Smooth muscle cell (in vitro differentiated cells): ENCODE data around the gene MBTD1. TPM values are rescaled to one million over a fixed set of nuclear protein-coding genes. Genes with fewer than 3 reads are reported as not detected.
"Not testable (repeated sequence)": the region's sequence is repeated elsewhere in the genome, so short reads cannot be mapped to it uniquely, and the experiment has no call there.

Experiments
- DNase-seq: peaks from one replicate; lab custom pipeline; 2025; ENCODE audit not compliant: unreplicated experiment; lab: John Stamatoyannopoulos, UW
- H2AFZ ChIP-seq: fragments of 200-600 bp; sonication (generic); 2 replicates; pipeline ENCODE4 v1.6.0; 2016; ENCODE audit warnings: antibody characterized with exemption, low read depth, mild to moderate bottlenecking
- H3F3A ChIP-seq: fragments of 200-600 bp; sonication (generic); 2 replicates; pipeline ENCODE4 v1.6.0; 2017; ENCODE audit warnings: antibody characterized with exemption, low read depth
- H3K27ac ChIP-seq: fragments of 200-600 bp; sonication (generic); 2 replicates; pipeline ENCODE4 v1.5.1; 2016; ENCODE audit warnings: low read depth, mild to moderate bottlenecking
- H3K27me3 ChIP-seq: fragments of 200-600 bp; sonication (generic); 2 replicates; pipeline ENCODE4 v1.6.1; 2016; ENCODE audit warnings: low read depth, mild to moderate bottlenecking
- H3K36me3 ChIP-seq: fragments of 200-600 bp; sonication (generic); 2 replicates; pipeline ENCODE4 v1.5.1; 2016; ENCODE audit warnings: low read depth
- H3K4me1 ChIP-seq: fragments of 200-600 bp; sonication (generic); 2 replicates; pipeline ENCODE4 v1.5.1; 2016; ENCODE audit warnings: low read depth
- H3K4me2 ChIP-seq: fragments of 200-600 bp; sonication (generic); 2 replicates; pipeline ENCODE4 v1.6.0; 2016; ENCODE audit warnings: mild to moderate bottlenecking
- H3K4me3 ChIP-seq: fragments of 200-600 bp; sonication (generic); 2 replicates; pipeline ENCODE4 v1.5.1; 2016; ENCODE audit warnings: mild to moderate bottlenecking
- H3K79me2 ChIP-seq: fragments of 200-600 bp; sonication (generic); 2 replicates; pipeline ENCODE4 v1.6.0; 2016; ENCODE audit warnings: low read depth, mild to moderate bottlenecking
- H3K9ac ChIP-seq: fragments of 200-600 bp; sonication (generic); 2 replicates; pipeline ENCODE4 v1.6.0; 2016; ENCODE audit warnings: low read depth
- H3K9me3 ChIP-seq: fragments of 200-600 bp; sonication (generic); replicated peaks from 2 replicates; pipeline ENCODE4 v1.5.1; 2016; ENCODE audit warnings: low read depth
- H4K20me1 ChIP-seq: fragments of 200-600 bp; sonication (generic); 2 replicates; pipeline ENCODE4 v1.6.0; 2016; ENCODE audit warnings: low read depth
- CTCF ChIP-seq: fragments of 200-600 bp; sonication (generic); IDR thresholded peaks from 2 replicates; pipeline ENCODE4 v1.5.1; 2017; ENCODE audit warnings: borderline replicate concordance, mild to moderate bottlenecking, antibody characterized with exemption; ENCODE audit not compliant: insufficient read depth, poor library complexity, severe bottlenecking
- WGBS: methylation state at CpG from one replicate; pipeline ENCODE4 v1.1.7; 2016; ENCODE audit warnings: low lambda C conversion rate; 5-methylcytosine and 5-hydroxymethylcytosine counted together
- polyA plus RNA-seq: library from polyadenylated mRNA; unstranded; fragments of >200 nt; fragmentation: Nextera tagmentation; extraction: Ambion mirVana; gene quantifications from 2 replicates; pipeline ENCODE4 v1.2.1, GENCODE V29; 2016
- total RNA-seq: library from RNA; depleted of rRNA; stranded (reverse); fragments of >200 nt; gene quantifications from 2 replicates; pipeline ENCODE4 v1.2.3, GENCODE V29; 2014

The MBTD1 gene
- total and polyA plus RNA-seq, 2 experiments from 2014 or later, result 1.3 to 11.3 TPM

GRCh38 chr17:51180486-51180885 lies 79.4 kb downstream of the MBTD1 start:
- H3K27ac ChIP-seq, result no peak overlapping the region
- TF ChIP-seq CTCF, result no peak
- no peaks in the 10 kb centered on the region for H3K27me3 ChIP-seq
- no peaks in the 10 kb centered on the region for H3K9me3 ChIP-seq
- no peaks in the 10 kb centered on the region for H3F3A ChIP-seq
- no peaks in the 10 kb centered on the region for H3K4me1 ChIP-seq
- DNase-seq, result no peak
- no peak overlapping the region for H3K4me2 ChIP-seq
- H3K4me3 ChIP-seq, result no peak overlapping the region
- no peaks in the 10 kb centered on the region for H3K79me2 ChIP-seq
- WGBS, result 89% methylated on average over 5 of the region's 5 CpGs
- no peaks in the 10 kb centered on the region for H4K20me1 ChIP-seq
- no peak overlapping the region for H3K9ac ChIP-seq
- H2AFZ ChIP-seq, result no peak overlapping the region
- no peaks in the 10 kb centered on the region for H3K36me3 ChIP-seq

GRCh38 chr17:51172030-51172429 lies 87.8 kb downstream of the MBTD1 start:
- not testable (repeated sequence) for H2AFZ ChIP-seq
- H4K20me1 ChIP-seq, result peaks cover 31% of the 10 kb centered on the region
- WGBS, result 99% methylated on average over 9 of the region's 9 CpGs

GRCh38 chr17:51170736-51171135 lies 89.1 kb downstream of the MBTD1 start:
- Histone ChIP-seq H3K27ac (no peak overlapping the region), H3K79me2 (peaks cover 16% of the 10 kb centered on the region), H3K4me1 (peaks cover 9% of the 10 kb centered on the region), H3K4me3 (no peak overlapping the region), H3K9ac (no peak overlapping the region), H3K4me2 (no peak overlapping the region), H3K36me3 (peaks cover 10% of the 10 kb centered on the region), H3F3A (peaks cover 10% of the 10 kb centered on the region), H2AFZ (no peak overlapping the region), H4K20me1 (peaks cover 31% of the 10 kb centered on the region), H3K27me3 (no peaks in the 10 kb centered on the region), H3K9me3 (no peaks in the 10 kb centered on the region)
- DNase-seq, result no peak
- WGBS, result 95% methylated on average over 2 of the region's 2 CpGs
- no peak for TF ChIP-seq CTCF

More at GRCh38 chr17:51172030-51172429, 87.8 kb downstream of the MBTD1 start:
- peaks cover 10% of the 10 kb centered on the region for H3F3A ChIP-seq
- not testable (repeated sequence) for DNase-seq, H3K27ac ChIP-seq, H3K4me1 ChIP-seq, H3K4me3 ChIP-seq, H3K27me3 ChIP-seq, H3K9me3 ChIP-seq, H3K4me2 ChIP-seq, H3K9ac ChIP-seq
- peaks cover 13% of the 10 kb centered on the region for H3K79me2 ChIP-seq
- H3K36me3 ChIP-seq, result peaks cover 10% of the 10 kb centered on the region

GRCh38 chr17:51169340-51169739 lies 90.5 kb downstream of the MBTD1 start:
- no peak for DNase-seq
- Histone ChIP-seq H3K9me3 (no peaks in the 10 kb centered on the region), H3K4me2 (no peak overlapping the region), H3K4me1 (peaks cover 9% of the 10 kb centered on the region), H3K27me3 (no peaks in the 10 kb centered on the region), H3K27ac (no peak overlapping the region), H3K79me2 (peaks cover 16% of the 10 kb centered on the region), H3K4me3 (no peak overlapping the region), H3K9ac (no peak overlapping the region), H3F3A (peaks cover 10% of the 10 kb centered on the region), H2AFZ (no peak overlapping the region), H3K36me3 (peaks cover 10% of the 10 kb centered on the region), H4K20me1 (peaks cover 31% of the 10 kb centered on the region)
- TF ChIP-seq CTCF, result no peak
- 63% methylated on average over 1 of the region's 1 CpG for WGBS
